Activated naive CD8-positive, alpha-beta T cell treated with anti-CD3 and anti-CD28 coated beads, Interleukin-2, amount 10 ng/mL, durations not matched to agents 7 days and 5 days (primary cell): ENCODE results near the gene ADSL. TPM values are rescaled to one million over a fixed set of nuclear protein-coding genes. Genes with fewer than 3 reads are reported as not detected.
A peak's percentile ranks its signal among the peaks of the same experiment; 100 is the strongest.
"Not testable (repeated sequence)": the region's sequence is repeated elsewhere in the genome, so short reads cannot be mapped to it uniquely, and the experiment has no call there.

Experiments used
- ATAC-seq: fragments of 150-1000 bp; cut with Tn5 transposase; one replicate; pipeline ENCODE4 v1.10.0; 2021; ENCODE audit warnings: low read depth, moderate library complexity
- POLR2A ChIA-PET: fragments of 350-600 bp; sonication (Branson Sonifier 250); formaldehyde crosslinking; loops from one replicate; lab custom pipeline; 2021; ENCODE audit warnings: antibody characterized with exemption; lab: Charles Lee
- DNase-seq: peaks from one replicate; pipeline ENCODE4 v3.0.0; 2021
- H3K27ac Mint-ChIP-seq: one replicate; pipeline ENCODE4 v1.8.0; 2022; ENCODE audit warnings: mild to moderate bottlenecking, mixed read lengths
- H3K27me3 Mint-ChIP-seq: one replicate; pipeline ENCODE4 v1.8.0; 2022; ENCODE audit warnings: mild to moderate bottlenecking, moderate library complexity, mixed read lengths
- H3K36me3 Mint-ChIP-seq: one replicate; pipeline ENCODE4 v1.8.0; 2021; ENCODE audit warnings: mild to moderate bottlenecking, mixed read lengths
- H3K4me1 Mint-ChIP-seq: one replicate; pipeline ENCODE4 v1.8.0; 2021; ENCODE audit warnings: mixed read lengths
- H3K4me3 Mint-ChIP-seq: one replicate; pipeline ENCODE4 v1.8.0; 2022; ENCODE audit warnings: mild to moderate bottlenecking, moderate library complexity, mixed read lengths
- H3K9me3 Mint-ChIP-seq: one replicate; pipeline ENCODE4 v1.8.0; 2021; ENCODE audit warnings: mixed read lengths
- total RNA-seq, 2 experiments: library from RNA; stranded (reverse); gene quantifications; one replicate each; pipeline ENCODE4 v1.2.3, GENCODE V29; 2021

ADSL gene
- total RNA-seq, 2 experiments from 2014 or later = 83.6 to 93.9 TPM

DNA sequence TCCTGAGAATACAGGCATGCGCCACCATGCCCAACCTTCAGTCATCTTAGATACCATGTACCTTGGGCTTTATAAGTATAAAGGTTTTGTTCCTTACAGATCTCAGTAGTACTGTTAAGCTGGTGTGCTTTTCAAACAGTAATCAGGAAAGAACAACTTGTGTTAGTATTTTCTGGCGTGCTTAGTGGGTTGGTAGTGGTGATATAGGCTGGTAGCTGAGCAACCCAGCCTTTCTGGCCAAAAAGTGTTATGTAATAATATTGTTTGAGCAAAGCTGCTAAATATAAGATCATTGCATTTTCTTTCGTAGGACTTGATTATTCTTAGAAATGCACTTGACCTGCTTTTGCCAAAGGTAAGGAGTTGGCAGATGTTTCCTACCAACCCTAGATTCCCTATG lies 6.5 kb downstream of the ADSL start:
- ATAC-seq (no peak), DNase-seq (no peak)
- POLR2A ChIA-PET = interaction anchor here (1.6 kb wide), 1 partner anchor 309 kb away, joined by 4 read pairs; no protein-coding TSS in a partner anchor
- Mint-ChIP-seq H3K4me1 (peaks cover 11% of the 10 kb centered on the region), H3K27ac (no peak overlapping the region), H3K4me3 (no peak overlapping the region), H3K36me3 (peaks cover 28% of the 10 kb centered on the region), H3K9me3 (no peaks in the 10 kb centered on the region), H3K27me3 (no peaks in the 10 kb centered on the region)

DNA sequence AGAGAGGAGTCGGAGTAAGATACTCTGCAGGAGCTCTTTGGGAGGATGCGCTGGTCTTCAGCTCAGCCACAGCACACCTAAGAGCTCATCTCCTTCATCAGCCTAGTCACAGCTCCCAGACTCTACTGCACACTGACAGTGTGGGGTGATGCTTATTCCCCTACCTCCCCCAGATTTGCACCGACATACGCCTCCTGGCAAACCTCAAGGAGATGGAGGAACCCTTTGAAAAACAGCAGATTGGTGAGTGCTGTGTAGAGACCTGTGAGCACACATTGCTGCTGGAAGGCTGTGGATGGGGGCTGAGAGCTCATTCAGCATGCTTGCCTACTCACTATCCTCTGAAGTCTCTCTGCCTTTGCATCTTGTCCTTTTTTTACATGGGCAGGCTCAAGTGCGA lies 14.8 kb downstream of the ADSL start:
- H3K4me3 Mint-ChIP-seq = no peak overlapping the region
- H3K4me1 Mint-ChIP-seq = no peaks in the 10 kb centered on the region
- peaks cover 41% of the 10 kb centered on the region for H3K36me3 Mint-ChIP-seq
- POLR2A ChIA-PET = interaction anchor here (0.7 to 1.0 kb wide), 3 partner anchors 9 to 38 kb away, joined by 3 to 4 read pairs (median 3); partner anchors contain the start of gene SGSM3
- H3K27ac Mint-ChIP-seq = no peak overlapping the region
- DNase-seq (no peak), ATAC-seq (no peak)
- no peaks in the 10 kb centered on the region for H3K27me3 Mint-ChIP-seq
- H3K9me3 Mint-ChIP-seq = no peaks in the 10 kb centered on the region

- Mint-ChIP-seq H3K36me3 (peaks cover 48% of the 10 kb centered on the region), H3K27me3 (no peaks in the 10 kb centered on the region), H3K27ac (no peak overlapping the region), H3K4me3 (no peak overlapping the region), H3K9me3 (no peaks in the 10 kb centered on the region), H3K4me1 (no peaks in the 10 kb centered on the region)
- DNase-seq (no peak), ATAC-seq (no peak)
- POLR2A ChIA-PET = interaction anchor here (0.9 kb wide), 1 partner anchor 13 kb away, joined by 4 read pairs; no protein-coding TSS in a partner anchor
Measured at GRCh38 chr22:40363059-40363458, 16.8 kb downstream of the ADSL start.

DNA sequence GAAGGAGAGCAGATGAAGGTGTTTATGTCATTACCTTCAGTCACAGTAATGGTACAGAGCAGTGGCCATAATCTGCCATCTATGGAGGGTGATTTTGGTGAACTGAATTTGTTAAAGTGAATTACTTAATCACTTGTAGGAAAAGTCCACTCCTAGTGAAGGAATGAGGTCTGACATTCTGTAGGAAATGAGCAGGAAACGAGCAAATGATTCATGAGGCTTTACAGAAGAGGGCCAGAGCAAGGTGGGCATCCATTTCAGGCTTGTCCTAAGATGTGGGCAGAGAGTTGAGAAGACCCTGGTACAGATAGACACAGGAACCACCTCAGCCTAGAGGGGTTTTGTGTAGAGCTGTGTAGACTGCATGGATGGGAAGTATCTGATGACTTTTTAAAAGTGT lies 18.1 kb downstream of the ADSL start:
- no peak overlapping the region for H3K4me3 Mint-ChIP-seq
- H3K4me1 Mint-ChIP-seq = peaks cover 2% of the 10 kb centered on the region
- peaks cover 47% of the 10 kb centered on the region for H3K36me3 Mint-ChIP-seq
- DNase-seq (no peak), ATAC-seq (no peak)
- H3K9me3 Mint-ChIP-seq = no peaks in the 10 kb centered on the region
- POLR2A ChIA-PET = no interaction called here
- H3K27ac Mint-ChIP-seq = peak overlapping the region; percentile 33
- H3K27me3 Mint-ChIP-seq = no peaks in the 10 kb centered on the region

- H3K27ac Mint-ChIP-seq = no peak overlapping the region
- no peaks in the 10 kb centered on the region for H3K27me3 Mint-ChIP-seq
- peaks cover 44% of the 10 kb centered on the region for H3K36me3 Mint-ChIP-seq
- ATAC-seq (no peak), DNase-seq (no peak)
- POLR2A ChIA-PET = no interaction called here
- no peak overlapping the region for H3K4me3 Mint-ChIP-seq
- H3K4me1 Mint-ChIP-seq = peaks cover 6% of the 10 kb centered on the region
- no peaks in the 10 kb centered on the region for H3K9me3 Mint-ChIP-seq
Measured at GRCh38 chr22:40366068-40366467, 19.8 kb downstream of the ADSL start.

- Mint-ChIP-seq H3K4me1 (peaks cover 10% of the 10 kb centered on the region), H3K27me3 (no peaks in the 10 kb centered on the region), H3K4me3 (no peak overlapping the region), H3K27ac (peak overlapping the region; percentile 40), H3K9me3 (no peaks in the 10 kb centered on the region), H3K36me3 (peaks cover 36% of the 10 kb centered on the region)
- DNase-seq (no peak), ATAC-seq (no peak)
- POLR2A ChIA-PET = interaction anchor here (0.7 to 1.5 kb wide), 3 partner anchors 17 to 40 kb away, joined by 3 to 4 read pairs (median 3); no protein-coding TSS in a partner anchor
Measured at GRCh38 chr22:40367342-40367741, 21.0 kb downstream of the ADSL start.

GRCh38 chr22:40368016-40368415 lies 21.7 kb downstream of the ADSL start:
- Mint-ChIP-seq H3K36me3 (peaks cover 37% of the 10 kb centered on the region), H3K4me3 (no peak overlapping the region), H3K27me3 (no peaks in the 10 kb centered on the region), H3K27ac (no peak overlapping the region), H3K9me3 (no peaks in the 10 kb centered on the region), H3K4me1 (peaks cover 14% of the 10 kb centered on the region)
- no peak for DNase-seq
- no peak for ATAC-seq
- POLR2A ChIA-PET = interaction anchor here (0.6 to 1.5 kb wide), 3 partner anchors 16 to 262 kb away, joined by 3 read pairs; no protein-coding TSS in a partner anchor

GRCh38 chr22:40368836-40369235 lies 22.5 kb downstream of the ADSL start:
- peaks cover 16% of the 10 kb centered on the region for H3K4me1 Mint-ChIP-seq
- no peaks in the 10 kb centered on the region for H3K9me3 Mint-ChIP-seq
- peaks cover 40% of the 10 kb centered on the region for H3K36me3 Mint-ChIP-seq
- POLR2A ChIA-PET = interaction anchor here (0.6 kb wide), 1 partner anchor 263 kb away, joined by 3 read pairs; no protein-coding TSS in a partner anchor
- H3K27me3 Mint-ChIP-seq = no peaks in the 10 kb centered on the region
- ATAC-seq (no peak), DNase-seq (no peak)
- H3K4me3 Mint-ChIP-seq = no peak overlapping the region
- no peak overlapping the region for H3K27ac Mint-ChIP-seq

GRCh38 chr22:40374567-40374966 lies 28.3 kb downstream of the ADSL start:
- POLR2A ChIA-PET = interaction anchor here (1.3 kb wide), 1 partner anchor 43 kb away, joined by 5 read pairs; no protein-coding TSS in a partner anchor
- H3K9me3 Mint-ChIP-seq = no peaks in the 10 kb centered on the region
- ATAC-seq (no peak), DNase-seq (no peak)
- H3K4me3 Mint-ChIP-seq = no peak overlapping the region
- H3K27ac Mint-ChIP-seq = no peak overlapping the region
- H3K27me3 Mint-ChIP-seq = no peaks in the 10 kb centered on the region
- peaks cover 26% of the 10 kb centered on the region for H3K4me1 Mint-ChIP-seq
- H3K36me3 Mint-ChIP-seq = peaks cover 25% of the 10 kb centered on the region

DNA sequence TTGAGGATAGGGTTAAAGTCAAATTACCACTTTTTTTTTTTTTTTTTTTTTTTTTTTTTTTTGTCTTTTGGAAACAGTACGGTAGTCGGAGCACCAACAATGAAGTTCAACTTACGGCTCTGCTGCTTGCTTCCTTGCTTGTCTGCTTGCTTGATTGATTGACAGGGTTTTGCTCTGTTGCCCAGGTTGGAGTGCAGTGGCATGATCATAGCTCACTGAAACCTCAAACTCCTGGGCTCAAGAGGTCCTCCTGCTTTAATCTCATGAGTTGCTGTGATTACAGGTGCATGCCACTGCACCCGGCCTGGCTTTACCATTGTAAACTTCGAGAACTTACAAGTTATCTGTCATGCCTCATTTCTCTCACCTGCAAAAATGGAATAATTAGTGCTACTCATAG lies 29.8 kb downstream of the ADSL start:
- ATAC-seq (no peak), DNase-seq (no peak)
- Mint-ChIP-seq H3K27me3 (no peaks in the 10 kb centered on the region), H3K9me3 (no peaks in the 10 kb centered on the region), H3K4me3 (no peak overlapping the region), H3K36me3 (peaks cover 26% of the 10 kb centered on the region), H3K27ac (no peak overlapping the region), H3K4me1 (peaks cover 22% of the 10 kb centered on the region)
- POLR2A ChIA-PET = interaction anchor here (0.9 to 1.3 kb wide), 2 partner anchors 13 to 42 kb away, joined by 4 to 5 read pairs; no protein-coding TSS in a partner anchor

- Mint-ChIP-seq H3K27ac (no peak overlapping the region), H3K9me3 (no peaks in the 10 kb centered on the region), H3K4me1 (peaks cover 18% of the 10 kb centered on the region), H3K27me3 (no peaks in the 10 kb centered on the region), H3K36me3 (peaks cover 24% of the 10 kb centered on the region), H3K4me3 (no peak overlapping the region)
- DNase-seq = no peak
- ATAC-seq = no peak
- POLR2A ChIA-PET = interaction anchor here (0.8 kb wide), 1 partner anchor 19 kb away, joined by 4 read pairs; no protein-coding TSS in a partner anchor
Measured at GRCh38 chr22:40377931-40378330, 31.6 kb downstream of the ADSL start.

- not testable (repeated sequence) for DNase-seq, H3K9me3 Mint-ChIP-seq, H3K4me3 Mint-ChIP-seq, H3K27me3 Mint-ChIP-seq, ATAC-seq, H3K27ac Mint-ChIP-seq
- peaks cover 19% of the 10 kb centered on the region for H3K36me3 Mint-ChIP-seq
- H3K4me1 Mint-ChIP-seq = peaks cover 19% of the 10 kb centered on the region
- POLR2A ChIA-PET = interaction anchor here (0.8 kb wide), 1 partner anchor 18 kb away, joined by 4 read pairs; no protein-coding TSS in a partner anchor
Measured at GRCh38 chr22:40378448-40378847, 32.1 kb downstream of the ADSL start.

- Mint-ChIP-seq H3K27ac (no peak overlapping the region), H3K36me3 (peaks cover 17% of the 10 kb centered on the region), H3K9me3 (no peaks in the 10 kb centered on the region), H3K4me3 (no peak overlapping the region), H3K27me3 (no peaks in the 10 kb centered on the region), H3K4me1 (peaks cover 32% of the 10 kb centered on the region)
- DNase-seq (no peak), ATAC-seq (no peak)
- POLR2A ChIA-PET = no interaction called here
Measured at GRCh38 chr22:40381461-40381860, 35.2 kb downstream of the ADSL start.

- ATAC-seq = no peak
- H3K27me3 Mint-ChIP-seq = no peaks in the 10 kb centered on the region
- peak overlapping the region; percentile 43 for H3K27ac Mint-ChIP-seq
- POLR2A ChIA-PET = interaction anchor here (1.4 to 1.7 kb wide), 2 partner anchors 16 to 23 kb away, joined by 3 read pairs; no protein-coding TSS in a partner anchor
- H3K9me3 Mint-ChIP-seq = no peaks in the 10 kb centered on the region
- H3K4me3 Mint-ChIP-seq = no peak overlapping the region
- DNase-seq = no peak
- peaks cover 25% of the 10 kb centered on the region for H3K36me3 Mint-ChIP-seq
- peaks cover 43% of the 10 kb centered on the region for H3K4me1 Mint-ChIP-seq
Measured at GRCh38 chr22:40383905-40384304, 37.6 kb downstream of the ADSL start.
